Keratinocyte (primary cell): ENCODE results near the gene TAL2.

Experiments used
- EZH2 ChIP-seq: IDR thresholded peaks from one replicate; pipeline ENCODE4 v1.6.1; 2012; ENCODE audit warnings: inconsistent platforms, mild to moderate bottlenecking, low read length, moderate library complexity
- TF ChIP-seq, protein P1 (sequence below), 3 experiments: IDR thresholded peaks in 1 of 3; conservative IDR thresholded peaks in 1 of 3; optimal IDR thresholded peaks in 1 of 3; 2 replicates in 2 of 3; 3 replicates in 1 of 3; pipeline versions ENCODE3 to v1.5.1; 2011; ENCODE audit warnings: low read length in 3 of 3, mild to moderate bottlenecking in 3 of 3, moderate library complexity in 2 of 3, control low read depth in 1 of 3, inconsistent platforms in 1 of 3; ENCODE audit not compliant: insufficient read depth in 2 of 3; ENCODE audit errors: extremely low read depth in 1 of 3

DNA sequence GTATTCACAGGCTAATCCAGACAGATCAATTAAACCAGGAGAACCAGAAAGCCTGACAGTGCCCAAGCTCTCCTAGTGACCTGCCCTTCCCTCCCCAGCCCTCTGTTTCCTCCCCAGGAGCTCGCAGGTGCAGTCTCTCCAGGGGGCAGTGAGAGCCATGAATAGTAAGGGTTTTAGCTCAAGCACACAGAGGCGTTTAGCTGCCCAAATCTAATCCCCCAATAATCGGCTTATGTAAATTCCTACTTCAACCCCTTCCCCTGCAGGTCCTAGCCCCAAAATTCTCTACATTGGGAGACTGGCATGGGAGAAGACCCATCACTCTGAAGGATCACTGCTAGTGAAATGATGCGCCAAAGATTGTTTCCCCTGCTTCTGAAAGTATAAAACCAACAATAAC, 10.5 kb upstream of the TAL2 start:
- TF ChIP-seq, protein P1, sequence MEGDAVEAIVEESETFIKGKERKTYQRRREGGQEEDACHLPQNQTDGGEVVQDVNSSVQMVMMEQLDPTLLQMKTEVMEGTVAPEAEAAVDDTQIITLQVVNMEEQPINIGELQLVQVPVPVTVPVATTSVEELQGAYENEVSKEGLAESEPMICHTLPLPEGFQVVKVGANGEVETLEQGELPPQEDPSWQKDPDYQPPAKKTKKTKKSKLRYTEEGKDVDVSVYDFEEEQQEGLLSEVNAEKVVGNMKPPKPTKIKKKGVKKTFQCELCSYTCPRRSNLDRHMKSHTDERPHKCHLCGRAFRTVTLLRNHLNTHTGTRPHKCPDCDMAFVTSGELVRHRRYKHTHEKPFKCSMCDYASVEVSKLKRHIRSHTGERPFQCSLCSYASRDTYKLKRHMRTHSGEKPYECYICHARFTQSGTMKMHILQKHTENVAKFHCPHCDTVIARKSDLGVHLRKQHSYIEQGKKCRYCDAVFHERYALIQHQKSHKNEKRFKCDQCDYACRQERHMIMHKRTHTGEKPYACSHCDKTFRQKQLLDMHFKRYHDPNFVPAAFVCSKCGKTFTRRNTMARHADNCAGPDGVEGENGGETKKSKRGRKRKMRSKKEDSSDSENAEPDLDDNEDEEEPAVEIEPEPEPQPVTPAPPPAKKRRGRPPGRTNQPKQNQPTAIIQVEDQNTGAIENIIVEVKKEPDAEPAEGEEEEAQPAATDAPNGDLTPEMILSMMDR (optimal IDR thresholded peaks at IDR 0.05 in 1 of 3, IDR thresholded peaks at IDR 0.05 in 1 of 3, conservative IDR thresholded peaks at IDR 0.05 in 1 of 3; ENCODE audit: extremely low read depth in 1 of 3, insufficient read depth in 2 of 3, low read length in 3 of 3), result no peak
- no peak for TF ChIP-seq EZH2
